Panc1 (cell line): ENCODE results near the gene PTGDS. TPM values are rescaled to one million over a fixed set of nuclear protein-coding genes. Genes with fewer than 3 reads are reported as not detected.

Source experiments
- ATAC-seq: fragments of 200-7000 bp; cut with Tn5 transposase; 2 replicates; pipeline ENCODE4 v1.9.1; 2020; ENCODE audit warnings: mild to moderate bottlenecking, moderate library complexity
- BruUV-seq: library from RNA; stranded (reverse); fragments of 400-500 nt; replicated peaks from 2 replicates; lab custom pipeline; 2021; lab: Mats Ljungman, UMichigan
- CTCF ChIA-PET: fragments of 300-600 bp; sonication (Branson Sonifier 250); formaldehyde crosslinking; loops from one replicate; lab custom pipeline; 2022; ENCODE audit warnings: antibody characterized with exemption; lab: Charles Lee
- POLR2A ChIA-PET: fragments of 300-600 bp; sonication (Branson Sonifier 250); formaldehyde crosslinking; loops from one replicate; lab custom pipeline; 2022; ENCODE audit warnings: antibody characterized with exemption; lab: Charles Lee
- DNase-seq: peaks from one replicate; pipeline ENCODE4 v3.0.0-alpha.2; 2010; ENCODE audit warnings: low read depth, low spot score
- H3K27ac ChIP-seq: 2 replicates; pipeline ENCODE4 v1.5.1; 2011; ENCODE audit warnings: mild to moderate bottlenecking, low read length, inconsistent platforms
- H3K27me3 ChIP-seq: fragments of 200-500 bp; sonication (Bioruptor generic); 2 replicates; pipeline ENCODE4 v1.6.0; 2014; ENCODE audit warnings: low read length, inconsistent platforms; ENCODE audit not compliant: control insufficient read depth, insufficient read depth
- H3K36me3 ChIP-seq: fragments of 200-500 bp; sonication (Bioruptor generic); 2 replicates; pipeline ENCODE4 v1.5.1; 2014; ENCODE audit warnings: inconsistent platforms, mild to moderate bottlenecking, low read length, moderate library complexity; ENCODE audit not compliant: control insufficient read depth, insufficient read depth
- H3K4me1 ChIP-seq: 2 replicates; pipeline ENCODE4 v1.5.1; 2011; ENCODE audit warnings: inconsistent platforms, mild to moderate bottlenecking, low read length, moderate library complexity; ENCODE audit not compliant: control insufficient read depth, insufficient read depth
- H3K4me3 ChIP-seq, 2 experiments: 2 replicates each; pipeline ENCODE4 v1.5.1; 2011 to 2012; ENCODE audit warnings: low read depth in 2 of 2, low read length in 2 of 2, mild to moderate bottlenecking in 2 of 2, inconsistent platforms in 1 of 2, moderate library complexity in 1 of 2
- H3K9me3 ChIP-seq: fragments of 200-500 bp; sonication (Bioruptor generic); 2 replicates; pipeline ENCODE4 v1.5.1; 2014; ENCODE audit warnings: low read depth, mild to moderate bottlenecking, inconsistent platforms, low read length, moderate library complexity; ENCODE audit not compliant: control insufficient read depth, insufficient read depth
- CTCF ChIP-seq: fragments of 450-650 bp; IDR thresholded peaks from 2 replicates; pipeline ENCODE4 v1.5.1; 2017; ENCODE audit warnings: mild to moderate bottlenecking
- POLR2AphosphoS5 ChIP-seq: IDR thresholded peaks from 2 replicates; pipeline ENCODE4 v1.6.1; 2012; ENCODE audit warnings: mild to moderate bottlenecking, low read depth, low read length, moderate library complexity
- SIN3A ChIP-seq: IDR thresholded peaks from 2 replicates; pipeline ENCODE4 v1.6.1; 2012; ENCODE audit warnings: low read depth, mild to moderate bottlenecking, low read length, moderate library complexity, borderline replicate concordance; ENCODE audit not compliant: insufficient read depth
- TCF7L2 ChIP-seq: IDR thresholded peaks from 2 replicates; pipeline ENCODE4 v1.6.1; 2011; ENCODE audit warnings: mild to moderate bottlenecking, low read depth, low read length, inconsistent platforms
- in situ Hi-C: cut with HindIII; loops from 2 replicates; pipeline ENCODE4 v1.10.0; 2016; ENCODE audit warnings: low sequenced_read_pairs, low pct_unique_long_range_greater_than_20kb
- intact Hi-C: fragments of 100-400 bp; cut with micrococcal nuclease; formaldehyde crosslinking; loops from one replicate; pipeline ENCODE4 v1.10.0; 2022; ENCODE audit not compliant: unreplicated experiment
- total RNA-seq: library from RNA; stranded (reverse); gene quantifications from one replicate; pipeline ENCODE4 v1.2.1, GENCODE V29; 2021; ENCODE audit not compliant: unreplicated experiment
- TF ChIP-seq, protein P1 (sequence below), 2 experiments: IDR thresholded peaks; 2 replicates each; pipeline ENCODE4 v1.6.1; 2011 to 2012; ENCODE audit warnings: low read depth in 2 of 2, control low read depth in 1 of 2, low read length in 1 of 2, mild to moderate bottlenecking in 1 of 2, moderate library complexity in 1 of 2; ENCODE audit not compliant: insufficient read depth in 1 of 2

PTGDS gene
- total RNA-seq, 1 experiment from 2014 or later, result 13.7 TPM

DNA sequence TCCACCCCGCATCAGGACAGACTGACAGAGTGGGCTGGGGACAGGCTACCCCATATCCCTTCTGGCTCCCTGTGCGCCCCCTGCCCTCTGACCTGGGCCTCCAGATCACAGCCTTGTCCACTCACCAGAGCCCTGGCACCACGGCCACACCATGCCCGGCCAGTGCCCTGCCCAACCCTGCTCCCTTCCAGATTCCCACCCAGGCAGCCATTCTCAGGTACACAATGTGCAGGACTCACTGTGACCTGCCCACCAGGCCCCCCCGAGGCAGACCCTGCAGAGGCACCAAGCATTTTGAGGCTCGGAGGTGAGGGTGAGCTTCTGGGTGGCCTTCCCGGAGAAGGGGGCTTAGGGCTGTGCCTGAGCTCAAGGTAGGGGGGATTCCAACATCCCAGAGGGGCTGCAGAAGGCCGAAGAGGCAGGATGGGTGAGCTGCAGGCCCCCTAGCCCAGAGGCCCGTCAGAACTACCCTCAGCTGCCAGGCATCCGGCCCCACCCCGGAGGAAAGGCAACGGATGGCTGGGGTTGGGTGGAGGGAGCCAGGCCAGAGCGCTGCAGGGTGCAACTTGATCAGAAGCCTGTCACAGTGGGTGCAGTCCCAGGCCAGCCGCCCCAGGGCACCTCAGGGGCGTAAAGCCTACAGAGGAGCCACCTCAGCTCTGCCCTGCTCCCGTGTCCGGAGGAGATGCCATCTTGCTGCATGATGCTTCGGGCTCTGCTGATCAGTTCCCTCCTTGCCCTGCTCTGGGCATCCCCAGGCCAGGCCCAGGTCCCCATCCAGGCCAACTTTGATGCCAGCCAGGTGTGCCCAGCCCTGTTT lies 5.1 kb downstream of the PTGDS start, which contains the start of gene LCNL1:
TSS of gene LCNL1 (plus strand) at position 762 of the 820 bp plus-strand sequence. CDS start 594 bp downstream, outside the sequence.
- Histone ChIP-seq H3K4me3 (no peak within 1 kb of the TSS), H3K36me3 (no peaks in the 10 kb centered on the region), H3K4me1 (no peaks in the 10 kb centered on the region), H3K27me3 (no peaks in the 10 kb centered on the region), H3K27ac (no peak within 1 kb of the TSS), H3K9me3 (no peaks in the 10 kb centered on the region)
- no TSS peak for BruUV-seq
- ATAC-seq, result no peak
- TF ChIP-seq CTCF (no peak), SIN3A (no peak), POLR2AphosphoS5 (no peak), TCF7L2 (no peak)
- TF ChIP-seq, protein P1, sequence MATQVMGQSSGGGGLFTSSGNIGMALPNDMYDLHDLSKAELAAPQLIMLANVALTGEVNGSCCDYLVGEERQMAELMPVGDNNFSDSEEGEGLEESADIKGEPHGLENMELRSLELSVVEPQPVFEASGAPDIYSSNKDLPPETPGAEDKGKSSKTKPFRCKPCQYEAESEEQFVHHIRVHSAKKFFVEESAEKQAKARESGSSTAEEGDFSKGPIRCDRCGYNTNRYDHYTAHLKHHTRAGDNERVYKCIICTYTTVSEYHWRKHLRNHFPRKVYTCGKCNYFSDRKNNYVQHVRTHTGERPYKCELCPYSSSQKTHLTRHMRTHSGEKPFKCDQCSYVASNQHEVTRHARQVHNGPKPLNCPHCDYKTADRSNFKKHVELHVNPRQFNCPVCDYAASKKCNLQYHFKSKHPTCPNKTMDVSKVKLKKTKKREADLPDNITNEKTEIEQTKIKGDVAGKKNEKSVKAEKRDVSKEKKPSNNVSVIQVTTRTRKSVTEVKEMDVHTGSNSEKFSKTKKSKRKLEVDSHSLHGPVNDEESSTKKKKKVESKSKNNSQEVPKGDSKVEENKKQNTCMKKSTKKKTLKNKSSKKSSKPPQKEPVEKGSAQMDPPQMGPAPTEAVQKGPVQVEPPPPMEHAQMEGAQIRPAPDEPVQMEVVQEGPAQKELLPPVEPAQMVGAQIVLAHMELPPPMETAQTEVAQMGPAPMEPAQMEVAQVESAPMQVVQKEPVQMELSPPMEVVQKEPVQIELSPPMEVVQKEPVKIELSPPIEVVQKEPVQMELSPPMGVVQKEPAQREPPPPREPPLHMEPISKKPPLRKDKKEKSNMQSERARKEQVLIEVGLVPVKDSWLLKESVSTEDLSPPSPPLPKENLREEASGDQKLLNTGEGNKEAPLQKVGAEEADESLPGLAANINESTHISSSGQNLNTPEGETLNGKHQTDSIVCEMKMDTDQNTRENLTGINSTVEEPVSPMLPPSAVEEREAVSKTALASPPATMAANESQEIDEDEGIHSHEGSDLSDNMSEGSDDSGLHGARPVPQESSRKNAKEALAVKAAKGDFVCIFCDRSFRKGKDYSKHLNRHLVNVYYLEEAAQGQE (IDR thresholded peaks at IDR 0.05; ENCODE audit: insufficient read depth in 1 of 2, low read depth in 2 of 2, low read length in 1 of 2), result no peak
- CTCF ChIA-PET, result interaction anchor here (0.7 kb wide), 1 partner anchor 104 kb away, joined by 5 read pairs; the partner anchor contains the start of gene MAN1B1
- intact Hi-C loops, result no loop called here
- POLR2A ChIA-PET, result interaction anchor here (0.6 kb wide), 1 partner anchor 241 kb away, joined by 12 read pairs; no protein-coding TSS in a partner anchor
- in situ Hi-C loops, result no loop called here
- no peak for DNase-seq

DNA sequence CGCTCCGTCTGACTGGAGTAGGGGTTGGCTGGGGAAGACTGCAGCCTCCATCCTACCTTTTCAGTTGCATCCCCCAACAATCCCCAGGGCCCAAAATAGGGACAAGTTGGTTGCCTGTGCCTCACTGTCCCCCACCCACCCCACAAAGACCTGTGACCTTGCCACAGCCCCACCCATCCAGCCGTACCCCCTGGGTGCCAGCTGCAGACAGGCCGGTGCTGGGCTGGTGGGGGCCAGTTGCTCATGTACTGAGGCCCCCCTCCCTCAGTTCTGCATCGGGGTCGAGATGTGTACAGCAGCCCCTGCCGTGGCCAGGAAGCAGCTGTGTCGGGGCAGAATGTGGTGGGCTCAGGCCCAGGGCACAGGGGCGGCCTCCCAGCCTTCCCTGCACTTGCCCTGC lies 5.9 kb downstream of the PTGDS start:
- Histone ChIP-seq H3K36me3 (no peaks in the 10 kb centered on the region), H3K4me1 (no peaks in the 10 kb centered on the region), H3K9me3 (no peaks in the 10 kb centered on the region), H3K4me3 (no peak overlapping the region), H3K27me3 (no peaks in the 10 kb centered on the region), H3K27ac (no peak overlapping the region)
- intact Hi-C loops, result no loop called here
- in situ Hi-C loops, result no loop called here
- ChIA-PET CTCF (no interaction called here), POLR2A (no interaction called here)
- DNase-seq, result no peak
- no peak for ATAC-seq
- no TSS peak for BruUV-seq
- TF ChIP-seq POLR2AphosphoS5, result no peak
- TF ChIP-seq SIN3A, result no peak
- no peak for TF ChIP-seq TCF7L2
- TF ChIP-seq, protein P1 (IDR thresholded peaks at IDR 0.05; ENCODE audit: insufficient read depth in 1 of 2, low read depth in 2 of 2, low read length in 1 of 2), result no peak
- TF ChIP-seq CTCF, result no peak
